ENCODE results near the gene PDE1A. TPM values are rescaled to one million over a fixed set of nuclear protein-coding genes. Genes with fewer than 3 reads are reported as not detected.

PDE1A gene
- total and polyA plus RNA-seq, 10 of the 15 experiments (the other 5 are each of a cell fraction or from before 2014, with no cell fraction given): 1.1 TPM; not detected in 9

GRCh38 chr2:182377467-182377866 lies 49.4 kb downstream of the PDE1A start:
- RAD21 ChIA-PET (ENCODE audit: unreplicated experiment): no interaction called here
- H3K9ac ChIP-seq (ENCODE audit: control insufficient read depth, insufficient read depth, low read length): no peak overlapping the region
- TF ChIP-seq TARDBP (IDR thresholded peaks at IDR 0.05; ENCODE audit: borderline replicate concordance) (no peak), ATF2 (IDR thresholded peaks at IDR 0.05; ENCODE audit: low read length) (no peak), WRNIP1 (IDR thresholded peaks at IDR 0.05; ENCODE audit: borderline replicate concordance, low read depth, low read length) (no peak), POLR2A (IDR thresholded peaks at IDR 0.05; ENCODE audit: low read depth, low read length) (no peak), E2F8 (IDR thresholded peaks at IDR 0.05; ENCODE audit: low read depth, partially characterized antibody) (no peak), ATF7 (IDR thresholded peaks at IDR 0.05; ENCODE audit: low read depth) (no peak)
- CTCF ChIA-PET: no interaction called here
- intact Hi-C loops (cut with micrococcal nuclease; ENCODE audit: unreplicated experiment) (no loop called here), in situ Hi-C loops (cut with MboI) (no loop called here)
- DNase-seq (ENCODE audit: low read depth, low spot score) (no peak), FAIRE-seq (no peak), ATAC-seq (no peak)
- no peaks in the 10 kb centered on the region for H3K27me3 ChIP-seq (replicated peaks in 1 of 2; ENCODE audit: control insufficient read depth in 2 of 2, insufficient read depth in 2 of 2, low read length in 1 of 2)
- H3K4me2 ChIP-seq (ENCODE audit: control insufficient read depth, insufficient read depth): no peak overlapping the region
- no peaks in the 10 kb centered on the region for H3K36me3 ChIP-seq (ENCODE audit: control insufficient read depth in 2 of 2, insufficient read depth in 2 of 2, low read length in 1 of 2)
- no TSS peak for BruUV-seq (replicated peaks)
- no peak overlapping the region for H3K4me3 ChIP-seq
- WGBS (ENCODE audit: insufficient coverage, insufficient replicate concordance, low lambda C conversion rate, missing lambda C conversion rate): 5% methylated on average over 1 of the region's 1 CpG
- H3K4me1 ChIP-seq (ENCODE audit: control insufficient read depth, insufficient read depth, low read length): no peaks in the 10 kb centered on the region
- H4K20me1 ChIP-seq (ENCODE audit: control insufficient read depth, insufficient read depth): no peaks in the 10 kb centered on the region
- H3K79me2 ChIP-seq (ENCODE audit: control insufficient read depth, insufficient read depth, low read length): no peaks in the 10 kb centered on the region
- H3K27ac ChIP-seq (ENCODE audit: control insufficient read depth, insufficient read depth): no peak overlapping the region
- no peaks in the 10 kb centered on the region for H3K9me3 ChIP-seq (replicated peaks; ENCODE audit: control insufficient read depth, insufficient read depth, low read length)
- no peak overlapping the region for H2AFZ ChIP-seq (ENCODE audit: control insufficient read depth, low read depth, low read length)
- SMC1A ChIA-PET (ENCODE audit: uncharacterized antibody, unreplicated experiment): no interaction called here
- POLR2A ChIA-PET: no interaction called here

Data from GM12878 (cell line).